Ectodermal cell (in vitro differentiated cells): ENCODE measurements around the gene VAV1.

Experiments
- H3K27ac ChIP-seq: 2 replicates; pipeline ENCODE4 v1.7.0; 2013; ENCODE audit warnings: mild to moderate bottlenecking, low read depth, low read length; ENCODE audit not compliant: insufficient read depth, poor library complexity, severe bottlenecking
- H3K27me3 ChIP-seq: 2 replicates; pipeline ENCODE4 v1.7.0; 2013; ENCODE audit warnings: mild to moderate bottlenecking, low read length; ENCODE audit not compliant: insufficient read depth, control insufficient read depth, poor library complexity, severe bottlenecking
- H3K36me3 ChIP-seq: one replicate; pipeline ENCODE4 v1.7.0; 2013; ENCODE audit warnings: low read length; ENCODE audit not compliant: control insufficient read depth, insufficient read depth
- H3K4me1 ChIP-seq: one replicate; pipeline ENCODE4 v1.7.0; 2013; ENCODE audit warnings: low read length; ENCODE audit not compliant: control insufficient read depth, insufficient read depth
- H3K4me3 ChIP-seq: 2 replicates; pipeline ENCODE4 v1.7.0; 2013; ENCODE audit warnings: low read depth, low read length, control low read depth; ENCODE audit not compliant: insufficient read depth
- H3K9me3 ChIP-seq: 2 replicates; pipeline ENCODE4 v1.7.0; 2013; ENCODE audit warnings: mild to moderate bottlenecking, low read length, moderate library complexity; ENCODE audit not compliant: control insufficient read depth
- WGBS, 2 experiments: methylation state at CpG; one replicate each; pipeline ENCODE4 v1.1.7; 2013; ENCODE audit warnings: missing lambda C conversion rate in 2 of 2; 5-methylcytosine and 5-hydroxymethylcytosine counted together

Gene VAV1

GRCh38 chr19:6731822-6732221, 40.7 kb upstream of the VAV1 start:
- 92 to 94% methylated on average over 22 of the region's 22 CpGs for WGBS, 2 experiments
- no peaks in the 10 kb centered on the region for H3K9me3 ChIP-seq
- H3K27me3 ChIP-seq, result no peaks in the 10 kb centered on the region
- H3K4me3 ChIP-seq, result no peak overlapping the region
- no peak overlapping the region for H3K27ac ChIP-seq
- peaks cover 10% of the 10 kb centered on the region for H3K4me1 ChIP-seq
- peaks cover 3% of the 10 kb centered on the region for H3K36me3 ChIP-seq

GRCh38 chr19:6732803-6733337, 39.6 kb upstream of the VAV1 start:
- peaks cover 10% of the 10 kb centered on the region for H3K4me1 ChIP-seq
- H3K36me3 ChIP-seq, result peaks cover 3% of the 10 kb centered on the region
- H3K4me3 ChIP-seq, result no peak overlapping the region
- H3K27me3 ChIP-seq, result no peaks in the 10 kb centered on the region
- H3K9me3 ChIP-seq, result no peaks in the 10 kb centered on the region
- H3K27ac ChIP-seq, result no peak overlapping the region
- 96% methylated on average over 21 of the region's 21 CpGs for WGBS, 2 experiments

- WGBS, 2 experiments, result 92% methylated on average over 29 of the region's 29 CpGs
- Histone ChIP-seq H3K4me1 (peaks cover 15% of the 10 kb centered on the region), H3K27me3 (no peaks in the 10 kb centered on the region), H3K36me3 (peaks cover 3% of the 10 kb centered on the region), H3K27ac (no peak overlapping the region), H3K9me3 (no peaks in the 10 kb centered on the region), H3K4me3 (no peak overlapping the region)
These were observed 39.0 kb upstream of the VAV1 start for GRCh38 chr19:6733338-6734095.

- no peaks in the 10 kb centered on the region for H3K9me3 ChIP-seq
- peaks cover 21% of the 10 kb centered on the region for H3K4me1 ChIP-seq
- 88 to 91% methylated on average over 20 of the region's 20 CpGs for WGBS, 2 experiments
- H3K36me3 ChIP-seq, result peaks cover 3% of the 10 kb centered on the region
- no peaks in the 10 kb centered on the region for H3K27me3 ChIP-seq
- H3K27ac ChIP-seq, result no peak overlapping the region
- H3K4me3 ChIP-seq, result no peak overlapping the region
These were observed 38.3 kb upstream of the VAV1 start for GRCh38 chr19:6734096-6734696.

- no peaks in the 10 kb centered on the region for H3K9me3 ChIP-seq
- peaks cover 21% of the 10 kb centered on the region for H3K4me1 ChIP-seq
- H3K27ac ChIP-seq, result no peak overlapping the region
- peaks cover 3% of the 10 kb centered on the region for H3K36me3 ChIP-seq
- H3K27me3 ChIP-seq, result no peaks in the 10 kb centered on the region
- WGBS, 2 experiments, result 45 to 55% methylated on average over 15 of the region's 15 CpGs
- no peak overlapping the region for H3K4me3 ChIP-seq
These were observed 37.2 kb upstream of the VAV1 start for GRCh38 chr19:6735181-6735911.

- Histone ChIP-seq H3K9me3 (no peaks in the 10 kb centered on the region), H3K27me3 (no peaks in the 10 kb centered on the region), H3K4me3 (peak overlapping the region; percentile 76), H3K4me1 (peaks cover 21% of the 10 kb centered on the region), H3K27ac (peak overlapping the region; percentile 99), H3K36me3 (peaks cover 3% of the 10 kb centered on the region)
- 40 to 45% methylated on average over 25 of the region's 25 CpGs for WGBS, 2 experiments
These were observed 36.2 kb upstream of the VAV1 start for GRCh38 chr19:6736169-6736916.

GRCh38 chr19:6736917-6737283, 35.6 kb upstream of the VAV1 start:
- H3K4me1 ChIP-seq, result peaks cover 21% of the 10 kb centered on the region
- peaks cover 3% of the 10 kb centered on the region for H3K36me3 ChIP-seq
- no peaks in the 10 kb centered on the region for H3K27me3 ChIP-seq
- peak overlapping the region; percentile 76 for H3K4me3 ChIP-seq
- H3K27ac ChIP-seq, result peak overlapping the region; percentile 99
- WGBS, 2 experiments, result 1% methylated on average over 16 of the region's 16 CpGs
- no peaks in the 10 kb centered on the region for H3K9me3 ChIP-seq

GRCh38 chr19:6737284-6737872, 35.1 kb upstream of the VAV1 start, which contains the start of gene GPR108:
Gene GPR108, minus strand, starts transcription at chr19:6737580. Its CDS starts 4 bp downstream, at chr19:6737576.
- 0% methylated on average over 55 of the region's 55 CpGs for WGBS, 2 experiments
- Histone ChIP-seq H3K9me3 (no peaks in the 10 kb centered on the region), H3K36me3 (no peaks in the 10 kb centered on the region), H3K27ac (peak within 1 kb of the TSS; percentile 99), H3K4me3 (peak within 1 kb of the TSS; percentile 76), H3K4me1 (peaks cover 25% of the 10 kb centered on the region), H3K27me3 (no peaks in the 10 kb centered on the region)

GRCh38 chr19:6737873-6738786, 34.4 kb upstream of the VAV1 start:
- Histone ChIP-seq H3K27ac (peak overlapping the region; percentile 72), H3K36me3 (no peaks in the 10 kb centered on the region), H3K27me3 (no peaks in the 10 kb centered on the region), H3K9me3 (no peaks in the 10 kb centered on the region), H3K4me3 (no peak overlapping the region), H3K4me1 (peaks cover 32% of the 10 kb centered on the region)
- WGBS, 2 experiments, result 25% methylated on average over 13 of the region's 13 CpGs
